Fibroblast of the aortic adventitia (primary cell): ENCODE results near the gene KRTAP5-4. TPM values are rescaled to one million over a fixed set of nuclear protein-coding genes. Genes with fewer than 3 reads are reported as not detected.

ENCODE experiments used
- DNase-seq: peaks from one replicate; pipeline ENCODE4 v3.0.0-alpha.2; 2010; ENCODE audit warnings: low read depth
- H3K4me3 ChIP-seq: 2 replicates; pipeline ENCODE4 v1.5.1; 2011; ENCODE audit warnings: low read depth, mild to moderate bottlenecking, control low read depth, low read length, moderate library complexity
- CTCF ChIP-seq: IDR thresholded peaks from 2 replicates; pipeline ENCODE4 v1.5.1; 2011; ENCODE audit warnings: mild to moderate bottlenecking, low read length, control low read depth, inconsistent platforms; ENCODE audit not compliant: insufficient read depth
- total RNA-seq: library from RNA; depleted of rRNA; stranded (reverse); fragments of >200 nt; gene quantifications from 2 replicates; pipeline ENCODE4 v1.2.3, GENCODE V29; 2012; ENCODE audit warnings: low replicate concordance

KRTAP5-4 gene
- total RNA-seq, 1 donor, result not detected

- DNase-seq, result no peak
- TF ChIP-seq CTCF, result no peak
- H3K4me3 ChIP-seq, result no peak overlapping the region
Observed at GRCh38 chr11:1632053-1632714, 10.2 kb upstream of the KRTAP5-4 start.

GRCh38 chr11:1631066-1631568 lies 9.2 kb upstream of the KRTAP5-4 start:
- no peak for DNase-seq
- no peak overlapping the region for H3K4me3 ChIP-seq
- no peak for TF ChIP-seq CTCF

GRCh38 chr11:1630271-1630670 lies 8.3 kb upstream of the KRTAP5-4 start:
- TF ChIP-seq CTCF, result no peak
- DNase-seq, result no peak
- no peak overlapping the region for H3K4me3 ChIP-seq

GRCh38 chr11:1629326-1630185 lies 7.6 kb upstream of the KRTAP5-4 start, which contains the start of gene KRTAP5-5:
Gene KRTAP5-5 (plus strand): TSS chr11:1629775. CDS start chr11:1629841, 66 bp downstream.
- DNase-seq, result no peak
- TF ChIP-seq CTCF, result no peak
- no peak within 1 kb of the TSS for H3K4me3 ChIP-seq

GRCh38 chr11:1628506-1629325 lies 6.8 kb upstream of the KRTAP5-4 start:
- peak; percentile 88 for TF ChIP-seq CTCF
- DNase-seq, result peak; percentile 10
- H3K4me3 ChIP-seq, result no peak overlapping the region

GRCh38 chr11:1625541-1625940 lies 3.6 kb upstream of the KRTAP5-4 start:
- no peak for TF ChIP-seq CTCF
- DNase-seq, result no peak
- H3K4me3 ChIP-seq, result no peak overlapping the region
